D721Med (cell line): ENCODE measurements around the gene PDE6B.

ENCODE experiments used
- DNase-seq: peaks from one replicate; pipeline ENCODE4 v3.0.0; 2011; ENCODE audit warnings: low spot score; ENCODE audit not compliant: insufficient read length
- FAIRE-seq: peaks from 2 replicates; lab custom pipeline; 2011; peaks lifted over from hg19 to GRCh38; lab: Jason Lieb, UNC
- CTCF ChIP-seq: IDR thresholded peaks from 2 replicates; pipeline ENCODE4 v1.5.1; 2012; ENCODE audit warnings: mild to moderate bottlenecking, control low read depth; ENCODE audit not compliant: insufficient read depth; ENCODE audit errors: missing control alignments

The PDE6B gene

GRCh38 chr4:678331-679103, 53.1 kb downstream of the PDE6B start:
- TF ChIP-seq CTCF = no peak
- DNase-seq (no peak), FAIRE-seq (no peak)

GRCh38 chr4:679104-679481, 53.7 kb downstream of the PDE6B start:
- no peak for TF ChIP-seq CTCF
- FAIRE-seq (no peak), DNase-seq (no peak)

DNA sequence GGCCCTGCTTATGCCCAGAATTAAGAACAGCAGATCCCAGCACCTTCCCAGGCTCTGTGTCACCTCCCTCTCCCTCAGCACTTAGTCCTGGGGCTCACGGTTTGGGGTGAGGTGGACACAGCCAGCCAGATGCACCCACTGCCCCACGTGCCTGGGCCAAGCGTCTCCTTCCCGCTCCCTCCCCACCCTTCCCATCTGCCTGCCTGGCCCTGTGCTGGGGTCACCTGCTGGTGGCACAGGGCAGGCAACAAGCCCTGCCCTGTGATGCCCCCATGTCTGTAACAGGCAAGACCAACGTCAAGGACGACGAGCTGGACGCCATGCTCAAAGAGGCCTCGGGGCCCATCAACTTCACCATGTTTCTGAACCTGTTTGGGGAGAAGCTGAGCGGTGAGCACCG, 54.3 kb downstream of the PDE6B start:
- FAIRE-seq (no peak), DNase-seq (no peak)
- no peak for TF ChIP-seq CTCF

- no peak for TF ChIP-seq CTCF
- DNase-seq (no peak), FAIRE-seq (no peak)
Observed at GRCh38 chr4:680091-680490, 54.7 kb downstream of the PDE6B start.

- no peak for TF ChIP-seq CTCF
- FAIRE-seq = no peak
- DNase-seq = no peak
Observed at GRCh38 chr4:680551-680927, 55.2 kb downstream of the PDE6B start.

- DNase-seq = no peak
- FAIRE-seq = no peak
- no peak for TF ChIP-seq CTCF
Observed at GRCh38 chr4:680928-681645, 55.7 kb downstream of the PDE6B start.
